Urothelium cell line (cell line): ENCODE data around the gene ZNF625.
"Not testable (repeated sequence)": the region's sequence is repeated elsewhere in the genome, so short reads cannot be mapped to it uniquely, and the experiment has no call there.

ENCODE experiments used
- DNase-seq: peaks from one replicate; pipeline ENCODE4 v3.0.0; 2011; ENCODE audit warnings: low spot score, mixed read lengths
- FAIRE-seq: peaks from 2 replicates; lab custom pipeline; 2011; peaks lifted over from hg19 to GRCh38; lab: Jason Lieb, UNC

ZNF625 gene

GRCh38 chr19:12139269-12139668, 17.3 kb downstream of the ZNF625 start:
- no peak for FAIRE-seq

GRCh38 chr19:12137221-12137940, 19.2 kb downstream of the ZNF625 start:
- no peak for DNase-seq

More at GRCh38 chr19:12139269-12139668, 17.3 kb downstream of the ZNF625 start:
- DNase-seq = no peak

GRCh38 chr19:12133069-12133468, 23.5 kb downstream of the ZNF625 start:
- FAIRE-seq (no peak), DNase-seq (no peak)

More at GRCh38 chr19:12137221-12137940, 19.2 kb downstream of the ZNF625 start:
- no peak for FAIRE-seq

GRCh38 chr19:12126707-12127106, 29.8 kb downstream of the ZNF625 start:
- FAIRE-seq = no peak
- no peak for DNase-seq

GRCh38 chr19:12117201-12117970, 39.1 kb downstream of the ZNF625 start:
- FAIRE-seq = no peak
- DNase-seq = no peak

GRCh38 chr19:12113121-12113520, 43.4 kb downstream of the ZNF625 start:
- no peak for DNase-seq
- FAIRE-seq = no peak

- FAIRE-seq = no peak
- no peak for DNase-seq
These were observed 43.8 kb downstream of the ZNF625 start for GRCh38 chr19:12112701-12113100.

- DNase-seq (no peak), FAIRE-seq (no peak)
These were observed 44.4 kb downstream of the ZNF625 start for GRCh38 chr19:12111943-12112637.

GRCh38 chr19:12111176-12111575, 45.4 kb downstream of the ZNF625 start:
- no peak for DNase-seq
- FAIRE-seq = no peak

GRCh38 chr19:12103909-12104308, 52.6 kb downstream of the ZNF625 start:
- not testable (repeated sequence) for FAIRE-seq, DNase-seq

GRCh38 chr19:12098040-12098439, 58.5 kb downstream of the ZNF625 start:
- no peak for FAIRE-seq
- no peak for DNase-seq

GRCh38 chr19:12095111-12095790, 61.3 kb downstream of the ZNF625 start:
- FAIRE-seq = no peak
- no peak for DNase-seq
